Activated CD8-positive, alpha-beta memory T cell treated with anti-CD3 and anti-CD28 coated beads, Interleukin-2, amount 50 U/mL, for 48 hours (primary cell): Measurements from ENCODE around the gene ANK2.
"Not testable (repeated sequence)": the region's sequence is repeated elsewhere in the genome, so short reads cannot be mapped to it uniquely, and the experiment has no call there.

Experiments used
- DNase-seq: peaks from one replicate; pipeline ENCODE4 v3.0.0-alpha.2; 2020

Gene ANK2

DNA sequence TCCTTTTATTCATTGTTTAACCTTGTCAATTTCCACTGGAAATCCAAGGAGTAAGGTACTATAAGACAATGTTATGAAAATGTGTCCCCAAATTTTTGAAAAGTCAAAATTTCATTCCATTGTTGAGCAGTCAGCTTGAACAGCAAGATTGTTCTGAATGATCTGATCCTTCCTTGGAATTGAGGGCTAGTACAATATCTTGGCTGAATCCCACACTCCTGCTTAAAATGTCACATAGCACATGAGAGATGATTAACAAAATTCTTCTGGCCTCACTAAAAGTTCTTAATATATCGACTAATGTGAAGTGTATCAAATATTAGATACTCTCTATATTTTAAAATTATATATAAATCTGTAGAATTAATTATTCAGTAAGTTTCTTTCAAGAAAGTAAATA, 104.8 kb downstream of the ANK2 start:
- no peak for DNase-seq

DNA sequence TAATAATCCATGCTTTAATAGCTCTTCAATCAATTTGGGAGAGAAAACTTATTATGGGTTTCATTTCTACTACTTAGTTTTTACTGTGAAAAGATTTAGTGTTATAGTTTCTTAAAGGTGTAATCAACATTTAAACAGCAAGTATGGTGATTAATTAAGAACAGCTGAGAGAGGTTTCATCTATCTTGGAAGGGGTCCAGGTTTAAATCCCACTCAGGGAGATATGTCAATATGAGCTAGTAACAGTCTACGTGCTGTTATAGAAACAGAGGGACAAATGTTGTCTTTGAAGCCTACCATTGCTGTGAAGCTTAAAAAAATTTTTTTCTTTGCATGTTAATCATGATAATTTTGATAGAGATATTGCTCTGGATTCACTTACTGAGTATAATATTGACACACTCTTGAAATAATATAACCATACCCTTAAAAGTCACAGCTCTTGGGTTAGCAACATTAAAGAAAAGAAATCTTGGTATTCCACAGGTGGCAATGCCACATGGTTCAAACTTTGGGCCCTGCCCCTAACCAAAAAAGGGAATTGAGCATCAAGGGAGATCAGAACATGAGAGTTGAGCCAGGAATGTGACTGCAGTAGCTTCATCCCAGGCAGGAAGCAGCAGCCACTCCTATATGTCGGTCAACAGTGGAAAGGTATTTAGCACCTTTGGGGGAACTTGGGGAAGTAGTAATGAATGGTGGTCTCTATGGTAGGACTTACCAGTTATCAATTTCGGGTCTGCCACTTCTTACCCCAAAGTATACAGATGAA, 107.8 kb downstream of the ANK2 start:
- DNase-seq = no peak

DNA sequence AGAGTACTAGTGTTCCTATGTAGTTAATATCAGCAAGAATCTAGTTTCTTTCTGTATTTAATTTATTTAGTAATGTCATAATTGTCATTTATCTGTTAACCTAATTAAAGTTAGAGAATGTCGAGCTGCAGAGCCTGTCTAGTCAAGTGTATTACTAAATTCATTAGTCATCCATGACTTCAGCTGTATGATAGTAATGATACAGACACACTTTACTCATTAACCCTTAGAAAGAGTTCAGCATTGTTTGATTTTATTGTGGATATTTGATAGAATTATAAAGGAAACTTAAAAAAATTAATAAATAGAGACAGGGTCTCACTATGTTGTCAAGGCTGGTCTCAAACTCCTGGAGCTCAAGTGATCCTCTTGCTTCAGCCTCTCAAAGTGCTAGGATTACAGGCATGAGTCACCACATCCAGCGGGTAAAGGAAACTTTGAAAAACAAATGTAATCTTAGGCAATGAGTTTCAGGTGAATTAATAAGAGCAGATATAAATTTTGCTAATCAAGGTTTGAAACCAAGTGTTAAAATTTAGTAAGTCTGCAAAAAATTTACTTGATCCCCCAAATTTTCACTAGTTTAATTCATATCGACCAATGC, 110.6 kb downstream of the ANK2 start:
- DNase-seq = no peak

- DNase-seq = no peak
Observed at GRCh38 chr4:113160548-113160947, 111.1 kb downstream of the ANK2 start.

DNA sequence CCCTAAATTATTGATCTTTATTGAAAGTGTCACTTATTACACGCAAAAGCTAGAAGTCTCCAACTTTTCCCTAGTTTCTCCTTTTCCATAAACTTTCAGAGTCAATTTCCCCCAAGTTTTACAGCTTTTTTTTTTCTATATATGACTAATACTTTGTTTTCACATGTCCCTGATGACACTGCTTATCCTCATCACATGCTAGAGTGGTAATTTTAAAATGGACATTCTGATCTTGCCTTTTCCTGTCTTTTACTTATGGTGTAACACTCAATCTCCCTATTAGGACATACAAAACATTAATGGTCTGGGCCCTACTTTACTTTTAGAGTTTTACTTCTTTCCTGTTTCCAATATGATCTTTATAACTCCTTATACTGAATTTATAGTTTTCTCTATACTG, 112.6 kb downstream of the ANK2 start:
- no peak for DNase-seq

DNA sequence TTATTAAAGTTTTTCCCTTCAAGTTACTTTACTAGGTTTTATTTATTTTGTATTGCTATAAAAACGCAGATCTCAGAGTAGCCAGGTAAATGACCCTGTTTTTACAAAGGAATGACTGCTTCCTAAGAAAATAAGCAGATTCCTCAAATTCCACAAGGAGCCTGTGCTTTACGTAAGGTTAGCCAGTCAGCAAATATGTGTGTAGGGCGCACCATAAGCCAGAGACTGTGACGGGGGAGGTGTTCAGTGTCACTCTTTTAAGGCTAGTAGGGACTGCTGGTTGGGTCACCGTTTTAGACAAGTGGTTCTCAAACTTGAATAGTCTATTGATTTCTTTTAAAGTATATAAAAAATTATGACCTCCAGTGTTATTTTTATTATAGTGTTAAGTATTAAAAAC, 119.9 kb downstream of the ANK2 start:
- DNase-seq = no peak

DNA sequence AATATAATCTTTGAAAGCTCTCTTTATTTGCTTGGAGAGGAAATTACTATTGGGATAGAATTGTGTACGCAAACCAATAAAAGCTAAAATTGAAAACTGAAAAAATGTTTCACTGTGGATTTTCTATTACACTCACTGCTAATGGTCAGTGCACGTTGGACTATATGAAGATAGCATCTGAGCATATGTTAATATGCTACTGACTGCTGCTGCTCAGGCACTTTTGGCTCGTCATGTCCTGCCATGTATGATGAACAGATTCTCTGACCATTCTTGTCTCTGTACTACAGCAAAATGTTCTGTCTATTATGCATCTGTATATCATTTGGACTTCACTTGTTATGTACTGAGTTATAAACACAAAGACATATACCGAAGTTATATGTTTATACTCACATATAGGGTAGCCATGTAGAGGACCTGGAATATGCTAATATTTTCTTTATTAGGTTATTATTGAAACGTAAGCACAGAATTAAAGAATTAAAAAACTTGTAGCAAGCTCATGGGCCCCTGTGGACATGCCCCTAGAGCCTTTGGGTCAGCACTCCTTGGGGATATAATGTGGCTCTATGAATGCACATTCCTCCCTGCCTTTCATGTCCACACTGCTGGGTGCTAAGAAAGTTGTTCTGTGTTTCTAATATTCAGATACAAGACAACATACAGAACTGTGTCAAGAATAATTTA, 120.8 kb downstream of the ANK2 start:
- no peak for DNase-seq

DNA sequence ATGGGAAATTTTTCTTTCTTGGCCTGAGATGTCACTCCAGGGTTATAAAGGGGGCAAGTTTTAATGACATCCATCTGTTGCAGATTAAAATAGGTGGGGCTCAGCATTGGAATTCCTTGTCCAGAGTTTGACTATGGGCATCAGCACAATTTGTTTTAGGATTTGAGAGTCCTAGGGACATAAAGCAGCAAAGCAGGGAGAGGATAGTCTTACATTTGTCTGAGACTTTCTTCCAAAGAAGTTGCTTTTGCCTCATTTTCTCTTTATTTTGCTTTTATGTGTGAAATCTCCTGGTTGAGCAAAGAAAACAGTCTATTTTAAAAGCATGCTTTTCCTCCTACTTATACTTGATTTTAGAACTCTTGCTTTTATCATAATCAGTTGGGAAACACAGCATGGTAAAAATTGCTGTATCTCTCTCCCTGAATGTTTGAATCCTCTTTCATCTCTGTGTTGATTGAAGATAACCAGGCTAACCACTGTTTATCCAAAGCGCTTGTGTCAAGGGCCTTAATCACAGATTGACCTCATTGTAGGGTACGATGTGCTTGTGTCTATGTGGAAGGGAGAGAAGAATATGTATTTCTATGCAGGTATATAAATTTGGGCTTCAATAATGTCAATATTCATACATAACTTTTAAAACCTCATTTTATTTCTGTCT, 121.5 kb downstream of the ANK2 start:
- DNase-seq = no peak

GRCh38 chr4:113173126-113173792, 123.8 kb downstream of the ANK2 start:
- DNase-seq = no peak

DNA sequence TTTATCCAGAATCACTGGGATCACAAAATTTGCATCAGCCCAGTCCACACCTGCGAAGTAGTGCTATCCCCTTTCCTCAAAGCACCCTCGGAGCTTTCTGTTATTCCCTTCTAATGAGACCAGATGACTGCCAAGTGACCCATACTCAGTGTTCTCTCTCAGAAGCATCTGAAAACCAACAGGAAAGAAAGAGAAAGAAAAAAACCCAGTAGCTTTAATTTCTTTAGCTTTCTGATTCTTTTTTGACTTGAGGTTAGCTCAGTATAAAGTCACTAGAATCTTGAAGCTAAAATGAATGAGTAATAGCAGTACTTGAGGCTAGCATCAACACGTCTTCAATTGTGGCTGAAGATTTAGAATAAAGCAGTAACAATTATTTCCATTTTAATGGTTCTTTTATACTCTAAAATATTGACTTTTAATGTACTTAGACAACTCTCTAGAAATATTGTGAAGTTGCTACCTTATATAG, 124.4 kb downstream of the ANK2 start:
- DNase-seq = no peak

- DNase-seq = no peak
Observed at GRCh38 chr4:113179091-113179490, 129.6 kb downstream of the ANK2 start.

DNA sequence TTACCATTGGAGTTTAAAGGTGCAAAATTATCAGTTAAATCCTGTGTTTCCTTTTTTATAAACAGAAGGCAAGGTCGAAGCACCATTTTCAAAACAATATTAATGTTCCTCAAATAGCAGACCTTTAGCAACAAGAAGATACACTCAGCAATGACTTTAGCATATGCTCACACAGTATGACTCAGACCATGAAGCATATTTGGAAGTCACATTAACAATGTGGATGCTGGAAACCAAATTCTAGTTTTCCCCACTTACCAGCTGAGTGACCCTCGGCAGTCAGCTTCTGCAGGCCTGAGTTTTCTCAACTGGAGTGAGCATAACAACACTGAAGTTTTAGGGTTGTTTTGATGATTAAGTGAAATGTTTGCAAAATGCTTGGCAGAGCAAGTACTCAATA, 130.5 kb downstream of the ANK2 start:
- no peak for DNase-seq

DNA sequence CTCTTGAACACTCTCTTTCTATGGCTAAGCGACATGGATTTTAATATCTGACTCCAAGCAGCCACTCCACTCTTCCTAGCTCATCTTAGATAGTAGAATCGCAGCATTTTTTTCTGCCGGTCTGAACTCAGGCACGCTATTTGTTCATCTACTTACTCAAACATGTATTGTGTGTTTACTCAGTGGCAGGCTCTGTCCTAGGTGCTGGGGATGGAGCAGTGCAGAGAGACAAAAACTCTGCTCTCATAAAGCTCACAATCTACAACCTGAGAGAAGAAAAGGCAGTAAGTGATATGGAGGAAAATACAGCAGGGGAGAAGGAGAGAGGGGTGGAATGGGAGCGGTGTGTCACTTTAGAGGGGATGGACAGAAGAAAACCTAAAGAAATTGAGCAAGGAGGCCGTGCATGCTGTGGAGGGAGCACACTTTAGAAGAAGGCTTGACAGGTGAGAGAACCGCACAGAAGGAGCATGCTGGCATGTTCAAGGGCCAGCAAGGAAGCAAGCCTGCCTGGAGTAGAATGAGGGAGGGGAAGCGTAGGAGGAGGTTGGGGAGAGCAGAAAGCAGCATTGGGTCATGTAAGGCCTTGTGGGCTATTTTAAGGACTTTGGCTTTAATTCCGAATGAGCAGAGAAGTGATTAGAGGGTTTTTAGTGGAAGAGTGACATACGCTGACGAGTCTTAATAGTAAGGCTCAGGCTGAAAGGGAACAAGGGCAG, 132.0 kb downstream of the ANK2 start:
- DNase-seq = no peak

- no peak for DNase-seq
Observed at GRCh38 chr4:113183032-113183605, 133.7 kb downstream of the ANK2 start.

- DNase-seq = not testable (repeated sequence)
Observed at GRCh38 chr4:113186220-113186619, 136.8 kb downstream of the ANK2 start.

DNA sequence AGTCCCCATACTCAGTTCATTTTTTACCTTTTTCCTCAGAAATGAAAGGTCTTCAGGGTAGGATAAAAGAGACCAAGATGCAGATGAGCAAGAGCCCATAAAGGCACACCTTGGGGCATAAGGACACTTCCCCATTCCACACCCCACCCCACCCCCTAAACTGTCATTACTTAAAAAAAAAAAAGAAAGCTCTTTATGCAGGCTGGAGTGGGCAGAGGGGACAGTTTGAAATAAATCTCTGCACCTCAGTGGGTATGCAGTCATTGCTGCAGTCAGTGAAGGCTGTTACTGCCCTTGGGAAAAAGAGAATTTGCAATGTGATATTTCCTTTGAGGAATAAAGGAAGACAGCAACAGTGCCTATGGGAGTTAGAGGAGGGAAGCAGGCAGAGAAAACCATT, 137.5 kb downstream of the ANK2 start:
- no peak for DNase-seq

DNA sequence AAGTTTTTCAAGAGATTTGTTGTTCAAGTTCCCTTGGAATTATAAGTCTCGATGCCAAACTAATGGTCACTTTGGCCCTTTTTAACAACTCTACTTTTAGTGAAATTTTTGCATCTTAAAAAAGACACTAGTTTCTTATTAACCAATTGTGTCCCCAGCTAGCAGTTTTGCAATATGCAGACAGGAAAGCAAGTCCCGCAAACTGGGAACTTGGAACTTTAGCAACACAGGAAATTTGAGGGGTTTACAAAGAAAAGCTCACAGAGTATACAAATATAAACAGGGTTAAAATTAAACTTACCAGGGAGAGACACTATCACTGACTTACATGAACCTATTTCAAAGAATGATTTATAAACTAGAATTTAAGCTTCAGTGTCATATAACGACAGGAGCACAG, 137.9 kb downstream of the ANK2 start:
- DNase-seq = no peak

DNA sequence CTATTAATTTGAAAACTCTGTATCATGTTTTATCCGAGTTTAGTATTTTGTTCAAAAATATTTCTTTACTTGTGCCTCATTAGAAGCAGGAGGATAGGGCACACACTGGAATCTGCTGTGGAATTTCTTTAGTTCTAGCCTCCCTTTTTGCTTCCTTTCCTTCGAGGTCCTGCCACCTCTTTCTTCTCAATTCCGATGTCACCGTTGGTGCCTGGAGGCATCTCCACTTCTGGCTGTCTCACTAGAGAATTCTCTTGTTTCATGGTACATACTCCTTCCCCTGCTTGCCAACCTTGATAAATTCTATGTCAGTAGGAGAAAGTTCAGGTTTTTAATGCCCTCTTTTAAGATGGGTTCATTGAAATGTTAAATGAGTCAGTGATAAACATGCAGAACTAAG, 140.1 kb downstream of the ANK2 start:
- no peak for DNase-seq

DNA sequence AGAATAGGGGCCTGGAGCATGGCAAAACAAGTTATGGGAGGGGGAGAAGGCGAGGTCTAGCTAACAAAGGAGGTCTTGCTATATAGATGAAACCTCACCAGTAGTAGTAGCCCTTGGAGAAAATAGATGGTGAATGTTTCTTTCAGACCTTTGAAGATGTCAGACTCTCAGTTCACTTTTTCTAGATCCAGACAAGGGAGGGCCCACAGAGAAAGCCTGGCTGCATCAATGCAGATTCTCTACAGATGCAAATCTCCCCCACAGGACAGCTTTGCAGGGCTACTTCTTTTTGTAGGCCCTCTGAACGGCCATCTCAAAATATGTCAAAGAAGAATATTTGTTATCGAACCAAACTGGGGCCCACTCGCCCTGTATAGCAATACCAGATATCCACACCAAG, 159.7 kb downstream of the ANK2 start:
- no peak for DNase-seq

DNA sequence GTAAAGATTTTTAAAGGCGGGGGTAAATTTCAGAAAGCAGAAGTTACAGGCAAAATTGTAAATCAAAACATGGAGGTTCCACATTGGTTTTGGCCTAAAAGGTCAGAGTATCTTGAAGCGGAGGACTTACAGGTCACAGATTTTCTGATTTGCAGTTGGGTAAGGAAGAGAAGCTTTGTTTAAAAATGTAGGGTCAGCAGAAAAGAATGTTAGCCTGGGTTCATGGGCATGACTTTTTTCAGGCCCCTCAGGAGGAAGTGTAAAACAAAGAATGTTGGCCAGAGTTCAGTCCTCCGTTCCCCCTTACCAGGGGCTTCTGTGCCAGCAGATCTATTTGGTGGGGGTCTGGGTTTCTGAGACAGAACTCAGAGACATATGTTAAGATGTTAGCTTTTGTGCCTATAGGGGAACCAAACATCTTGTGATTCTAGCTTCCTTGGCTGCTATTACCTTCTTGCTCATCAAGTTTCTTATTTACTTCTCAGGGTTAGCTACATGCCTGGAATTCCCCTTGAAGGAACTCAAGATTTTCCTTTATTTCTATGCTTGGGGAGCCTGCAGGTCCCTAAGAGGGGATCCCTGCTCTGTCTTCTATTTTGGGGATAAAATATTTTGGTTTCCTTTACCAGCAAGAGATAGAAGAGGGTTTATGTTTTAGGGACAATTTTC, 160.3 kb downstream of the ANK2 start:
- no peak for DNase-seq

- no peak for DNase-seq
Observed at GRCh38 chr4:113212613-113213012, 163.2 kb downstream of the ANK2 start.
